SKM-1 (cell line): ENCODE data around the gene ERAS.
A peak's percentile ranks its signal among the peaks of the same experiment; 100 is the strongest.
"Not testable (repeated sequence)": the region's sequence is repeated elsewhere in the genome, so short reads cannot be mapped to it uniquely, and the experiment has no call there.

Experiments used
- DNase-seq: peaks from one replicate; lab custom pipeline; 2025; ENCODE audit not compliant: unreplicated experiment; lab: John Stamatoyannopoulos, UW

The ERAS gene

DNA sequence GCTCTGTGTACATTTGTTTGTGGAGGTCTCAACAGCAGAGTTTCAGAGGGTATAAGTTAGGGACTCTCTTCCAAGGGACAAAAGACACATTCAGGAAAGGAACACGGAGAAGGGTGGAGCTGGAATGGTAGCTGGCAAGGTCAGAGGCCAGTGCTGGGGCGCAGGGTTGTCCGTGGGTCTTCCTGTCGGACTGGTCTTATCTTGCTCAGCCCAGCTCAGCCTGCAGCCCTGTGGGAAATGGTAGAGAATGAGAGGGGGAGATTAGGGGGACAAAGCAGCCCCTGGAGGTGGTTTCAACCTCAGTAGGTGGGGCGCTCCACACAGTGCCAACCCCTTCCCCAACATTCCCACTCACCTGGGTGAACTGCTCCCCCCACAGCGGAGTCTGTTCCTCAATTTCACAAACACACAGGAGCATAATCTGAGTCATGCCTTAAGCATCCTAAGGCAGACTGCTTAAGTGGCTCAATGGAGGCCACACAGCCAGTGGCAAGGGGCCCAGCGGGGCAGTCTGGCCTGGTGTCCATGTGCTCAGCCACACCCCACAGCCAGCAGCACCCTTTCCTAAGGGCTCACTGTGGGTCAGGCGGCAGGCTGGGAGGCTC is 31.3 kb upstream of the ERAS start:
- no peak for DNase-seq

GRCh38 chrX:48798318-48798717 is 28.0 kb upstream of the ERAS start:
- no peak for DNase-seq

DNA sequence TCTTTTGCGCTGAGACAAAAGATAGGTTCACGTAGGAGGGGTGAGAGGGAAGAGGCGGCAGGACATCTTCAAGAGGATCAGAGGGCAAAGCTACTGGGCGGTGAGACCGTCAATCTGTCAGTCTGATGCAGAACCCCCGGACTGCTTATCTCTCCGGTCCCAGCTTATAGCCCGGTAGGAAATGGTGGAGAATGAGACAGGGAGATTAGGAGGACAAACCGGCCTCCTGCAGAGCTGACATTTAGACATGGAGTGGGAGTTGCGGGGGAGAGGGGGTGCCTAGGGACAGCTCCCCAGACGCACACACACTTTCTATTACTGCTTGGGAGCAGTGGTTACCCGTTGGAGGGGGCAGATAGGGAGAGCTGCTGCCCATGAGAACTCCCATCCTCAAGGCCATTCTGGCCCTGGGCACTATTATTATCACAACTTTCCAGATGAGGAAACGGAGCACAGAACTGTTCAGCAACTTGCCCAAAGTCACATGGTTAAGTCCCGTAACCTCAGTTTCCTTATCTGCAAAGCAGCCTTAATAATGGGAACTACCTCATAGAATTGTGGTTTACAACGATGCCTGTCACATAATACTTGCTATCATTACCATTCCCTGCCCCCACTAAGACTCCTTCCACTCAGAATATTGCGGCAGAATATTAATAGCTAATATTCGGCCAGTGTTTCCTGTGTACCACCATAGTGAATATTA is 25.6 kb upstream of the ERAS start:
- DNase-seq = peak; percentile 51

GRCh38 chrX:48801280-48802088 is 24.8 kb upstream of the ERAS start, which contains the start of gene HDAC6:
TSS of gene HDAC6 (plus strand) at chrX:48802067. CDS start at chrX:48802693, 626 bp downstream.
- DNase-seq = peak; percentile 89

GRCh38 chrX:48802089-48802904 is 24.0 kb upstream of the ERAS start:
- peak; percentile 6 for DNase-seq

- no peak for DNase-seq
Observed at GRCh38 chrX:48802905-48803200, 23.5 kb upstream of the ERAS start.

DNA sequence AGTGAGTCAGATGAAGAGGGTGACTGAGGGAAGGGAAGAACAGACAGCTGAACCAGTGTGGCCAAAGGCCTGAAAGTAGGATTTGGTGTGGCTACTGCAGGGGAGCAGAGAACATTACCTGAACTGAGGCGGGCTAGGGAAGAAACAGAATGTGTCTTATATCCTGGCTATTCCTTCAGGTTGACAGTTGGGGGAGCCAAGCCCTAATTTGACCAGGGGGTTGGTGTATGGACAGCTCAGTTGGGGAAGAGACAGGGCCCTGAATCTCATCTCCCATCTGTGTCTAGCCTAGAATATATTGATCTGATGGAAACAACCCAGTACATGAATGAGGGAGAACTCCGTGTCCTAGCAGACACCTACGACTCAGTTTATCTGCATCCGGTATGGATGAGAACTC is 20.2 kb upstream of the ERAS start:
- DNase-seq = no peak

DNA sequence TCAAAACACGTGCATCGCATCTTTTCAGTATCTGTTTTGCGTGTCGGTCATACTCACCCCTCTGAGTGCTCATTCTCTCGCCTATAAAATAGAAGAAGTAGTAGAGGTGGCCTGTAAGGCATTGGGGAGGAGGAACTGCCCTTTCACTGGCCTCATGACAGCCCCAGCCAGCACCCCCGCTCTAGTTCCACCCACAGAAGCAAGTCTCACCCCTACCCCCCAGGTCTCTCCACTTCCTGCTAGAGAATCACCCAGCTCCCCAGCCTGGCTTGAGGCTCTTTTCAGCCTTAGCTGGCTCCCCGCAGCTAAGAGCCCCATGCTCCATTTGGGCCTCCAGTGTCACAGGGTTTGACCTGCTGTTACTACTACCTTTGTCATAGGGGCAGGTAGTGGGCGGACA is 12.7 kb upstream of the ERAS start:
- peak; percentile 28 for DNase-seq

- no peak for DNase-seq
Observed at GRCh38 chrX:48814722-48815121, 11.6 kb upstream of the ERAS start.

DNA sequence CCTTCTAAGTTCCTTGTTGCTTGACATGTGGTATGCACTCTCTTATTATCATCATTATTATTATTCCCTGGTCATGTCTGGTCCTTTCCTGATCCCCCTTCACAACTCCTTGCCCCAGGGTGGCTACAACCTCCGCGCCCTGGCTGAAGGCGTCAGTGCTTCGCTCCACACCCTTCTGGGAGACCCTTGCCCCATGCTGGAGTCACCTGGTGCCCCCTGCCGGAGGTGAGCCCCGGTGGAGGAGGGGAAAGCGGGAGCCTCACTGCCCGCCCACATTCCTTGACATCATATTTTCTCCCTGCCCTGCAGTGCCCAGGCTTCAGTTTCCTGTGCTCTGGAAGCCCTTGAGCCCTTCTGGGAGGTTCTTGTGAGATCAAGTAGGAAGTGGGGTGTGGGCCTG is 11.0 kb upstream of the ERAS start:
- DNase-seq = no peak

DNA sequence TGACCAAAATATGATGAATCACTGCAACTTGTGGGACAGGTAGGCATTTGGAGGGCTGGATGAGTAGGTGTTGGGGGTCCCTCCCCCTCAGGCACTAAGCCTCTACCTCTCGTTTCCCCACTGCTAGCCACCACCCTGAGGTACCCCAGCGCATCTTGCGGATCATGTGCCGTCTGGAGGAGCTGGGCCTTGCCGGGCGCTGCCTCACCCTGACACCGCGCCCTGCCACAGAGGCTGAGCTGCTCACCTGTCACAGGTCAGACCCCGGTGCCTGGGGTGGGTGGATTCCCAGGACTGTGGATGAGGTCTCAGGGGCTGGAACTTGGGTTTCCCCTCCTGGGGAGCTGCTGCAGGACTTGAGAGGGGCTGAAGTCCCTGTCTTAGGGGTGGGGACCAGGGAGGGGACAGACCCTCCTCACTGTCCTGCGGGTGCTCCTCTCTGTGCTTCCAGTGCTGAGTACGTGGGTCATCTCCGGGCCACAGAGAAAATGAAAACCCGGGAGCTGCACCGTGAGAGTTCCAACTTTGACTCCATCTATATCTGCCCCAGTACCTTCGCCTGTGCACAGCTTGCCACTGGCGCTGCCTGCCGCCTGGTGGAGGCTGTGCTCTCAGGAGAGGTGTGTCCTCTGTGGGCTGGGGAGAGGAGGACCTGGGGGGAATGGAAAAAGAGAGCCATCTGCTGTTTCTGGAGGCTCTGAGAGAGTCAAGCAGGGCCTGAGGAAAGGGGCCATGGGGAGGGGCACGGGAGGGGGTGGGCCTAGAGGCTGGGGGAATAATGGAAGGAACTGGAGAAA is 10.1 kb upstream of the ERAS start:
- DNase-seq = no peak

DNA sequence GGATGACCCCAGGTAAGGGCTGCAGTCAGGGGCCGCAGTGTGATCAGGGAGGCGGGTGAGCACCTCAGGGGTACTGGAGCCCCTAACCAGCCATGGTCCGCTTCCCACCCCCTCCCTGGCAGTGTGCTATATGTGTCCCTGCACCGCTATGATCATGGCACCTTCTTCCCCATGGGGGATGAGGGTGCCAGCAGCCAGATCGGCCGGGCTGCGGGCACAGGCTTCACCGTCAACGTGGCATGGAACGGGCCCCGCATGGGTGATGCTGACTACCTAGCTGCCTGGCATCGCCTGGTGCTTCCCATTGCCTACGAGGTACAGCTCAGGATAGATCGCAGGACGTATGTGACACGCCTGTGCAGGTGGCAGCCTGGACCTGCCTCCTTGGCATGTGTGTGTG is 8.2 kb upstream of the ERAS start:
- no peak for DNase-seq

GRCh38 chrX:48818866-48819265 is 7.4 kb upstream of the ERAS start:
- no peak for DNase-seq

DNA sequence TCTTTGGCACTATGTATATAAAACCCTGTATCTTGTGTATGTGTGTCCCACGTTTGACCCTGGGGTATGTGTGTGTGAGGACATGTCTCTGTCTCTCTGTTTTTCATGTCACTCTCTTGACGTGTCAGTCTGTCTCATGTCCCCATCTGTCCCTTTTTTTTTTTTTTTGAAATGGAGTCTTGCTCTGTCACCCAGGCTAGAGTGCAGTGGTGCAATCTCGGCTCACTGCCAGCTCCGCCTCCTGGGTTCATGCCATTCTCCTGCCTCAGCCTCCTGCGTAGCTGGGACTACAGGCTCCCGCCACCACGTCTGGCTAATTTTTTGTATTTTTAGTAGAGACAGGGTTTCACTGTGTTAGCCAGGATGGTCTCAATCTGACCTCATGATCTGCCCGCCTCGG is 6.9 kb upstream of the ERAS start:
- DNase-seq = not testable (repeated sequence)

GRCh38 chrX:48823053-48823452 is 3.3 kb upstream of the ERAS start:
- no peak for DNase-seq

- no peak for DNase-seq
Observed at GRCh38 chrX:48824066-48824465, 2.2 kb upstream of the ERAS start.

GRCh38 chrX:48826876-48827653 is 752 bp downstream of the ERAS start:
- DNase-seq = no peak

DNA sequence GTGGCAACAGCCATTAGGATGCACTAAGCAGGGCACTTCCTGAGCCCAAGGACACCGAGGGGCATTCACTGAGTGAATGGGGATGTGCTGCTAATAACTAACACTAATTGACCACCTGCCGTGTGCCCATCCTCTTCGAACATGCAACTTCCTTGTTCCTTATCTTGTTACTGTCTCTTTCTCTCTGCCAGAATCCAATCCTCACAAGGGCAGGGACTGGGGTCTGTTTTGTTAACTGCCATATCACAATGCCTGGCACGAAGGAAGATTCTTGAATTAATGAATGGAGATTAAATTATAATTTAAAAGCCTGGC is 1.3 kb downstream of the ERAS start:
- no peak for DNase-seq

GRCh38 chrX:48829016-48829735 is 2.9 kb downstream of the ERAS start:
- DNase-seq = no peak
